ENCODE data around the gene KMT5C.
A peak's percentile ranks its signal among the peaks of the same experiment; 100 is the strongest.

The KMT5C gene

DNA sequence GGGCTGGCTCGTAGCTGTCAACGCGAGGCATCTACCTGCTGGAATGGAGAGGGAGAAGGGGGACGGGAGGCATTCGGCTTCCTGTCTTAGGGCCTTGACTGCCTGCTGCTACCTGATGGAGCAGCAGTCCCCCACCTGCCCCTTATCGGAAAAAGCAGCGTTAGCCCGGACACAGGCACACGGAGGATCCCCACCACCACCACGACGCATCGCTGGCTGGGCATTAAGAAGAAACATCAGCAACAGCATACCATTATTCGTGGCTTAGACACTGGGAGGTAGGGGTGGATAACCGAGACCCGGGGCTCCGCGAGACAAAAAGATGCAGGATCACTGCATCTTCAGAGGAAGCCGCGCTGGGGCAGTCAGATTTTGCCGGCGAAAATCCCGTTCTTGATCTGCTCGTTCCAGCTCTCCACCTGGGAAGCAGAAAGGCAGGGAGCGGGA, 13.7 kb downstream of the KMT5C start:
- Histone ChIP-seq H3K4me3 (ENCODE audit: low read depth, low read length) (peak overlapping the region; percentile 65), H3K9me3 (ENCODE audit: insufficient read depth, low read depth, low read length) (peaks cover 8% of the 10 kb centered on the region), H3K23ac (ENCODE audit: low read length) (no peak overlapping the region), H2BK12ac (ENCODE audit: low read length) (no peak overlapping the region), H2AK5ac (ENCODE audit: low read length) (no peak overlapping the region), H4K91ac (ENCODE audit: low read depth, low read length) (no peak overlapping the region), H2AFZ (ENCODE audit: insufficient read depth, low read length, poor library complexity) (peak overlapping the region; percentile 19), H3K27me3 (ENCODE audit: insufficient read depth, low read length) (peaks cover 16% of the 10 kb centered on the region), H3K79me2 (ENCODE audit: control insufficient read depth, insufficient read depth, low read length, poor library complexity) (no peaks in the 10 kb centered on the region), H3K36me3 (ENCODE audit: control insufficient read depth in 1 of 2, insufficient read depth in 2 of 2, low read length in 2 of 2) (peaks cover 2 to 4% of the 10 kb centered on the region in 2 experiments), H3K79me1 (ENCODE audit: low read length) (peaks cover 1% of the 10 kb centered on the region), H2BK5ac (ENCODE audit: low read depth, low read length, poor library complexity) (no peak overlapping the region), H3K14ac (ENCODE audit: low read length) (no peak overlapping the region), H3K4me1 (ENCODE audit: control insufficient read depth in 1 of 2, insufficient read depth in 2 of 2, low read length in 2 of 2) (peaks cover 6 to 18% of the 10 kb centered on the region in 2 experiments), H4K12ac (ENCODE audit: low read depth, low read length) (no peak overlapping the region), H2BK120ac (ENCODE audit: insufficient read depth, low read length, poor library complexity) (no peak overlapping the region), H3K4me2 (ENCODE audit: low read length) (peak overlapping the region; percentile 82), H3K18ac (ENCODE audit: low read length) (no peak overlapping the region), H3K27ac (ENCODE audit: low read depth, low read length) (no peak overlapping the region), H4K8ac (ENCODE audit: low read depth, low read length) (no peak overlapping the region), H3K9ac (ENCODE audit: low read length) (no peak overlapping the region), H3K4ac (ENCODE audit: low read depth, low read length) (no peak overlapping the region)
- WGBS (ENCODE audit: extremely low coverage, insufficient coverage, insufficient read length): no CpG with 5 or more reads among the region's 24 CpGs
- no peak for DNase-seq

- peak; percentile 30 to 56 for DNase-seq
- no peak overlapping the region for H4K8ac ChIP-seq (ENCODE audit: low read depth, low read length)
- H3K4ac ChIP-seq (ENCODE audit: low read depth, low read length): no peak overlapping the region
Measured at GRCh38 chr19:55353803-55354697, 14.4 kb downstream of the KMT5C start.

DNA sequence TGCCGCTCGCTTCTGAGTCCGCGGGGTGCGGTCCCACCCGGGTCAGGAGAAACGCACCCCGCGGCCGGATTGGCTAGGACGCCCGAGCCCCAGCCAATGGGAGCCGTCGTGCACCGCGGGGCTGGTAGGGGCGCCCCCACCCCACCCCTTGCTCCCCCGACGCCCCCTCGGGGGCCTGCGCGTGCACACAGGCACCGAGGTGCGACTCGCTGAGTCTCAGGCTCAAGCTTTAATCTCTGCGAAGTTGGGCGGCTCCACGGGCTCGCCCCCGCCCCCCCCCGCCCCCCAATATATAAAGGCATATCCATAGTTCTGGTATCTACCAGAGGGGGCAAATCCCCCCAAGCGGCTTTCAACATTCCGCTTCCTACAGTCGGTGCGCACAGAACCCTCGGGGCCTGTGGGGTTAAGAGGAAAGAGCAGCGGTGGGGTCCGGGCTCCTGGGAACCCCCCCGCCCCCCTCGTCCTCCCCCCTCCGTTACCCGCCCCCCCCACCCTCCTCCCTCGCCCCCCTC, 15.1 kb downstream of the KMT5C start, which contains the start of gene COX6B2:
Gene COX6B2, minus strand, starts transcription at position 22 of the 515 bp plus-strand sequence. CDS start 198 bp downstream, outside the sequence.
- WGBS (ENCODE audit: extremely low coverage, insufficient coverage, insufficient read length): no CpG with 5 or more reads among the region's 43 CpGs
- H3K79me1 ChIP-seq (ENCODE audit: low read length): peaks cover 1% of the 10 kb centered on the region
- no peak within 1 kb of the TSS for H2AK5ac ChIP-seq (ENCODE audit: low read length)

More at GRCh38 chr19:55353803-55354697, 14.4 kb downstream of the KMT5C start:
- Histone ChIP-seq H2BK120ac (ENCODE audit: insufficient read depth, low read length, poor library complexity) (no peak overlapping the region), H3K79me2 (ENCODE audit: control insufficient read depth, insufficient read depth, low read length, poor library complexity) (no peaks in the 10 kb centered on the region), H3K4me3 (ENCODE audit: low read depth, low read length) (peak overlapping the region; percentile 65), H3K9me3 (ENCODE audit: insufficient read depth, low read depth, low read length) (peaks cover 8% of the 10 kb centered on the region), H2AK5ac (ENCODE audit: low read length) (no peak overlapping the region), H3K27ac (ENCODE audit: low read depth, low read length) (no peak overlapping the region), H3K14ac (ENCODE audit: low read length) (no peak overlapping the region), H2AFZ (ENCODE audit: insufficient read depth, low read length, poor library complexity) (peak overlapping the region; percentile 51), H3K18ac (ENCODE audit: low read length) (no peak overlapping the region), H3K79me1 (ENCODE audit: low read length) (peaks cover 1% of the 10 kb centered on the region), H4K91ac (ENCODE audit: low read depth, low read length) (no peak overlapping the region), H2BK5ac (ENCODE audit: low read depth, low read length, poor library complexity) (no peak overlapping the region), H3K4me2 (ENCODE audit: low read length) (peak overlapping the region; percentile 82), H3K36me3 (ENCODE audit: control insufficient read depth in 1 of 2, insufficient read depth in 2 of 2, low read length in 2 of 2) (peaks cover 0 to 2% of the 10 kb centered on the region in 2 experiments), H3K27me3 (ENCODE audit: insufficient read depth, low read length) (peaks cover 16% of the 10 kb centered on the region), H3K4me1 (ENCODE audit: control insufficient read depth in 1 of 2, insufficient read depth in 2 of 2, low read length in 2 of 2) (peaks cover 4 to 15% of the 10 kb centered on the region in 2 experiments), H3K9ac (ENCODE audit: low read length) (no peak overlapping the region), H3K23ac (ENCODE audit: low read length) (no peak overlapping the region), H2BK12ac (ENCODE audit: low read length) (no peak overlapping the region), H4K12ac (ENCODE audit: low read depth, low read length) (no peak overlapping the region)
- WGBS (ENCODE audit: extremely low coverage, insufficient coverage, insufficient read length): no CpG with 5 or more reads among the region's 72 CpGs

GRCh38 chr19:55355213-55355821, 15.6 kb downstream of the KMT5C start:
- H2AFZ ChIP-seq (ENCODE audit: insufficient read depth, low read length, poor library complexity): no peak overlapping the region
- H3K79me2 ChIP-seq (ENCODE audit: control insufficient read depth, insufficient read depth, low read length, poor library complexity): no peaks in the 10 kb centered on the region
- no peak overlapping the region for H3K4ac ChIP-seq (ENCODE audit: low read depth, low read length)
- peaks cover 8% of the 10 kb centered on the region for H3K9me3 ChIP-seq (ENCODE audit: insufficient read depth, low read depth, low read length)
- H2BK5ac ChIP-seq (ENCODE audit: low read depth, low read length, poor library complexity): no peak overlapping the region
- H3K23ac ChIP-seq (ENCODE audit: low read length): no peak overlapping the region
- peaks cover 4 to 15% of the 10 kb centered on the region in 2 experiments for H3K4me1 ChIP-seq (ENCODE audit: control insufficient read depth in 1 of 2, insufficient read depth in 2 of 2, low read length in 2 of 2)
- no peak overlapping the region for H3K14ac ChIP-seq (ENCODE audit: low read length)
- H3K27me3 ChIP-seq (ENCODE audit: insufficient read depth, low read length): peaks cover 16% of the 10 kb centered on the region
- H3K27ac ChIP-seq (ENCODE audit: low read depth, low read length): no peak overlapping the region
- no peak overlapping the region for H4K12ac ChIP-seq (ENCODE audit: low read depth, low read length)
- no peak overlapping the region for H2AK5ac ChIP-seq (ENCODE audit: low read length)
- no peak overlapping the region for H4K91ac ChIP-seq (ENCODE audit: low read depth, low read length)
- DNase-seq: no peak
- H3K79me1 ChIP-seq (ENCODE audit: low read length): peaks cover 1% of the 10 kb centered on the region
- H3K18ac ChIP-seq (ENCODE audit: low read length): no peak overlapping the region
- no peak overlapping the region for H2BK120ac ChIP-seq (ENCODE audit: insufficient read depth, low read length, poor library complexity)
- no peaks in the 10 kb centered on the region for H3K36me3 ChIP-seq (ENCODE audit: control insufficient read depth in 1 of 2, insufficient read depth in 2 of 2, low read length in 2 of 2)
- peak overlapping the region; percentile 9 for H3K4me2 ChIP-seq (ENCODE audit: low read length)
- no CpG with 5 or more reads among the region's 13 CpGs for WGBS (ENCODE audit: extremely low coverage, insufficient coverage, insufficient read length)
- no peak overlapping the region for H3K9ac ChIP-seq (ENCODE audit: low read length)
- H3K4me3 ChIP-seq (ENCODE audit: low read depth, low read length): no peak overlapping the region
- no peak overlapping the region for H2BK12ac ChIP-seq (ENCODE audit: low read length)
- H4K8ac ChIP-seq (ENCODE audit: low read depth, low read length): no peak overlapping the region

More for the DNA sequence above, 15.1 kb downstream of the KMT5C start, which contains the start of gene COX6B2:
- H3K9ac ChIP-seq (ENCODE audit: low read length): no peak within 1 kb of the TSS
- H3K79me2 ChIP-seq (ENCODE audit: control insufficient read depth, insufficient read depth, low read length, poor library complexity): no peaks in the 10 kb centered on the region
- H3K4me1 ChIP-seq (ENCODE audit: control insufficient read depth in 1 of 2, insufficient read depth in 2 of 2, low read length in 2 of 2): peaks cover 4 to 15% of the 10 kb centered on the region in 2 experiments
- H3K36me3 ChIP-seq (ENCODE audit: control insufficient read depth in 1 of 2, insufficient read depth in 2 of 2, low read length in 2 of 2): no peaks in the 10 kb centered on the region
- no peak for DNase-seq
- peaks cover 8% of the 10 kb centered on the region for H3K9me3 ChIP-seq (ENCODE audit: insufficient read depth, low read depth, low read length)
- H2BK5ac ChIP-seq (ENCODE audit: low read depth, low read length, poor library complexity): no peak within 1 kb of the TSS
- peak within 1 kb of the TSS; percentile 51 for H2AFZ ChIP-seq (ENCODE audit: insufficient read depth, low read length, poor library complexity)
- H3K23ac ChIP-seq (ENCODE audit: low read length): no peak within 1 kb of the TSS
- no peak within 1 kb of the TSS for H3K27ac ChIP-seq (ENCODE audit: low read depth, low read length)
- no peak within 1 kb of the TSS for H4K91ac ChIP-seq (ENCODE audit: low read depth, low read length)
- no peak within 1 kb of the TSS for H4K12ac ChIP-seq (ENCODE audit: low read depth, low read length)
- peak within 1 kb of the TSS; percentile 82 for H3K4me2 ChIP-seq (ENCODE audit: low read length)
- H3K27me3 ChIP-seq (ENCODE audit: insufficient read depth, low read length): peaks cover 16% of the 10 kb centered on the region
- H3K14ac ChIP-seq (ENCODE audit: low read length): no peak within 1 kb of the TSS
- H2BK120ac ChIP-seq (ENCODE audit: insufficient read depth, low read length, poor library complexity): no peak within 1 kb of the TSS
- no peak within 1 kb of the TSS for H3K18ac ChIP-seq (ENCODE audit: low read length)
- H3K4me3 ChIP-seq (ENCODE audit: low read depth, low read length): peak within 1 kb of the TSS; percentile 65
- no peak within 1 kb of the TSS for H4K8ac ChIP-seq (ENCODE audit: low read depth, low read length)
- no peak within 1 kb of the TSS for H3K4ac ChIP-seq (ENCODE audit: low read depth, low read length)
- H2BK12ac ChIP-seq (ENCODE audit: low read length): no peak within 1 kb of the TSS

Data from trophoblast cell (in vitro differentiated cells and primary cell).